Chondrocyte (in vitro differentiated cells): ENCODE measurements around the gene GPR17. TPM values are rescaled to one million over a fixed set of nuclear protein-coding genes. Genes with fewer than 3 reads are reported as not detected.

ENCODE experiments used
- DNase-seq: peaks from one replicate; pipeline ENCODE4 v3.0.0; 2021; ENCODE audit warnings: mixed read lengths, low spot score
- H3K27ac Mint-ChIP-seq: one replicate; pipeline ENCODE4 v1.8.0; 2021; ENCODE audit warnings: mild to moderate bottlenecking, moderate library complexity, mixed read lengths; ENCODE audit not compliant: unreplicated experiment
- H3K27me3 Mint-ChIP-seq: 2 replicates; pipeline ENCODE4 v1.8.0; 2021; ENCODE audit warnings: low read depth, mixed read lengths
- H3K36me3 Mint-ChIP-seq: 2 replicates; pipeline ENCODE4 v1.8.0; 2021; ENCODE audit warnings: low read depth, mixed read lengths
- H3K4me1 Mint-ChIP-seq: 2 replicates; pipeline ENCODE4 v1.8.0; 2021; ENCODE audit warnings: low read depth, mild to moderate bottlenecking, mixed read lengths
- H3K4me3 Mint-ChIP-seq: one replicate; pipeline ENCODE4 v1.8.0; 2021; ENCODE audit warnings: mild to moderate bottlenecking, moderate library complexity, mixed read lengths; ENCODE audit not compliant: unreplicated experiment
- H3K9me3 Mint-ChIP-seq: 2 replicates; pipeline ENCODE4 v1.8.0; 2021; ENCODE audit warnings: low read depth, mixed read lengths
- CTCF ChIP-seq: fragments of 200-600 bp; sonication (generic); IDR thresholded peaks from 2 replicates; pipeline ENCODE4 v1.5.0; 2021; ENCODE audit warnings: antibody characterized with exemption, mild to moderate bottlenecking, moderate library complexity
- total RNA-seq: library from RNA; stranded (reverse); gene quantifications from 3 replicates; pipeline ENCODE4 v1.2.1, GENCODE V29; 2021

Gene GPR17
- total RNA-seq, 1 donor from 2014 or later = not detected

GRCh38 chr2:127629637-127630036, 16.3 kb upstream of the GPR17 start:
- Mint-ChIP-seq H3K4me1 (peaks cover 15% of the 10 kb centered on the region), H3K4me3 (no peak overlapping the region), H3K27me3 (no peaks in the 10 kb centered on the region), H3K36me3 (no peaks in the 10 kb centered on the region), H3K27ac (no peak overlapping the region), H3K9me3 (no peaks in the 10 kb centered on the region)
- TF ChIP-seq CTCF = no peak
- DNase-seq = no peak

GRCh38 chr2:127630096-127630863, 15.7 kb upstream of the GPR17 start:
- no peak for DNase-seq
- no peak overlapping the region for H3K27ac Mint-ChIP-seq
- H3K9me3 Mint-ChIP-seq = no peaks in the 10 kb centered on the region
- H3K4me3 Mint-ChIP-seq = no peak overlapping the region
- peaks cover 18% of the 10 kb centered on the region for H3K4me1 Mint-ChIP-seq
- no peaks in the 10 kb centered on the region for H3K27me3 Mint-ChIP-seq
- no peak for TF ChIP-seq CTCF
- H3K36me3 Mint-ChIP-seq = no peaks in the 10 kb centered on the region

- Mint-ChIP-seq H3K27me3 (no peaks in the 10 kb centered on the region), H3K27ac (peak overlapping the region; percentile 27), H3K4me1 (peaks cover 18% of the 10 kb centered on the region), H3K4me3 (no peak overlapping the region), H3K36me3 (no peaks in the 10 kb centered on the region), H3K9me3 (no peaks in the 10 kb centered on the region)
- no peak for TF ChIP-seq CTCF
- no peak for DNase-seq
Measured at GRCh38 chr2:127630864-127631540, 15.0 kb upstream of the GPR17 start.

GRCh38 chr2:127631541-127631996, 14.4 kb upstream of the GPR17 start:
- H3K9me3 Mint-ChIP-seq = no peaks in the 10 kb centered on the region
- no peaks in the 10 kb centered on the region for H3K36me3 Mint-ChIP-seq
- no peak for DNase-seq
- no peak overlapping the region for H3K27ac Mint-ChIP-seq
- no peak for TF ChIP-seq CTCF
- H3K4me1 Mint-ChIP-seq = peaks cover 22% of the 10 kb centered on the region
- no peaks in the 10 kb centered on the region for H3K27me3 Mint-ChIP-seq
- H3K4me3 Mint-ChIP-seq = no peak overlapping the region

- no peak for DNase-seq
- no peak for TF ChIP-seq CTCF
- Mint-ChIP-seq H3K27ac (no peak overlapping the region), H3K36me3 (no peaks in the 10 kb centered on the region), H3K27me3 (no peaks in the 10 kb centered on the region), H3K4me3 (no peak overlapping the region), H3K9me3 (no peaks in the 10 kb centered on the region), H3K4me1 (peaks cover 24% of the 10 kb centered on the region)
Measured at GRCh38 chr2:127631997-127632581, 13.9 kb upstream of the GPR17 start.
